ENCODE results near the gene JAZF1. TPM values are rescaled to one million over a fixed set of nuclear protein-coding genes. Genes with fewer than 3 reads are reported as not detected.

The JAZF1 gene
- total and polyA plus RNA-seq, 10 of the 15 experiments (the other 5 are each of a cell fraction or from before 2014, with no cell fraction given): 0.04 to 0.82 (median 0.15) TPM; not detected in 3

- TF ChIP-seq TCF7 (IDR thresholded peaks at IDR 0.05; ENCODE audit: borderline replicate concordance): no peak
These were observed 174.1 kb downstream of the JAZF1 start (continued) for GRCh38 chr7:28006491-28006890.

DNA sequence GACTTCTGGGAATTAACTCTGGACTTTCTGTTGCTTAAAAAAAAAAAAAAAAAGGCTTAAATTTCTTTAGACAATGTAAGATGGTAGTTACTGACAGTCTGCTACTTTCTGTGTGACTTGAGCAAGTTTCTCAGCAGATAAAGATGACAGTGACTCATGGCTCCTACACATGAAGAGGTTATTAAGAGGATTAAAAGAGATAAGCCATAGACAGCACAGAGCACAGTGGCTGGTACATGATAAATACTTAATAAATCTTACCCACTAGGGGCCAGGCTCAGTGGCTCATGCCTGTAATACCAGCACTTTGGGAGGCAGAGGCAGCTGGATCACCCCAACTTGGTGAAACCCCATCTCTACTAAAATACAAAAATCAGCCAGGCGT lies 174.8 kb downstream of the JAZF1 start:
- intact Hi-C loops (cut with micrococcal nuclease; ENCODE audit: unreplicated experiment): no loop called here
- no peak overlapping the region for H3K27ac ChIP-seq (ENCODE audit: control insufficient read depth, insufficient read depth)
- H3K9ac ChIP-seq (ENCODE audit: control insufficient read depth, insufficient read depth, low read length): no peak overlapping the region
- DNase-seq (ENCODE audit: low read depth, low spot score) (no peak), ATAC-seq (no peak), FAIRE-seq (no peak)
- 0% methylated on average over 1 of the region's 1 CpG for WGBS (ENCODE audit: insufficient coverage, insufficient replicate concordance, low lambda C conversion rate, missing lambda C conversion rate)
- ChIA-PET RAD21 (ENCODE audit: unreplicated experiment) (interaction anchor here (0.7 kb wide), 1 partner anchor 12 kb away, joined by 3 read pairs; no protein-coding TSS in a partner anchor), CTCF (interaction anchor here (0.6 to 1.4 kb wide), 3 partner anchors 14 to 1096 kb away, joined by 3 to 5 read pairs (median 3); no protein-coding TSS in a partner anchor), SMC1A (ENCODE audit: uncharacterized antibody, unreplicated experiment) (no interaction called here), POLR2A (interaction anchor here (0.7 kb wide), 1 partner anchor 27 kb away, joined by 4 read pairs; no protein-coding TSS in a partner anchor)
- no peak overlapping the region for H2AFZ ChIP-seq (ENCODE audit: control insufficient read depth, low read depth, low read length)
- H3K79me2 ChIP-seq (ENCODE audit: control insufficient read depth, insufficient read depth, low read length): no peaks in the 10 kb centered on the region
- BruUV-seq (replicated peaks): no TSS peak
- no peaks in the 10 kb centered on the region for H3K9me3 ChIP-seq (replicated peaks; ENCODE audit: control insufficient read depth, insufficient read depth, low read length)
- H3K27me3 ChIP-seq (replicated peaks in 1 of 2; ENCODE audit: control insufficient read depth in 2 of 2, insufficient read depth in 2 of 2, low read length in 1 of 2): peaks cover 0 to 3% of the 10 kb centered on the region in 2 experiments; a peak in 2 of 4 replicates
- no peaks in the 10 kb centered on the region for H3K36me3 ChIP-seq (ENCODE audit: control insufficient read depth in 2 of 2, insufficient read depth in 2 of 2, low read length in 1 of 2)
- H3K4me3 ChIP-seq: no peak overlapping the region
- no peaks in the 10 kb centered on the region for H4K20me1 ChIP-seq (ENCODE audit: control insufficient read depth, insufficient read depth)
- in situ Hi-C loops (cut with MboI): no loop called here
- H3K4me2 ChIP-seq (ENCODE audit: control insufficient read depth, insufficient read depth): no peak overlapping the region
- TF ChIP-seq GABPA (IDR thresholded peaks at IDR 0.05; ENCODE audit: low read depth) (no peak), CBFB (IDR thresholded peaks at IDR 0.05; ENCODE audit: low read depth) (no peak), RCOR1 (conservative IDR thresholded peaks at IDR 0.05; ENCODE audit: low read depth, low read length) (no peak), CBX5 (IDR thresholded peaks at IDR 0.05; ENCODE audit: low read depth) (no peak), NR2C2 (IDR thresholded peaks at IDR 0.05; ENCODE audit: borderline replicate concordance, control insufficient read depth, insufficient read length, low read depth) (no peak), PAX8 (IDR thresholded peaks at IDR 0.05) (no peak), ZNF274 (IDR thresholded peaks at IDR 0.05; ENCODE audit: insufficient read depth, insufficient read length) (no peak), BCLAF1 (IDR thresholded peaks at IDR 0.05) (no peak), JUNB (IDR thresholded peaks at IDR 0.05) (no peak), SUZ12 (IDR thresholded peaks at IDR 0.05; ENCODE audit: unreplicated experiment) (no peak), MYB (IDR thresholded peaks at IDR 0.05; ENCODE audit: borderline replicate concordance, low read depth, low read length) (no peak), TAF1 (IDR thresholded peaks at IDR 0.05; ENCODE audit: borderline replicate concordance, low read depth, low read length) (no peak), CBX3 (IDR thresholded peaks at IDR 0.05; ENCODE audit: borderline replicate concordance, low read depth) (no peak), NFIC (IDR thresholded peaks at IDR 0.05; ENCODE audit: low read depth, low read length) (no peak)
- no peaks in the 10 kb centered on the region for H3K4me1 ChIP-seq (ENCODE audit: control insufficient read depth, insufficient read depth, low read length)
